Uterus (tissue), 4 donors: ENCODE data around the gene ANGPT4. TPM values are rescaled to one million over a fixed set of nuclear protein-coding genes. Genes with fewer than 3 reads are reported as not detected.

Source experiments
- DNase-seq, 2 donors: peaks; one replicate each; pipeline ENCODE4 v3.0.0-alpha.2; 2019 to 2020
- H3K27ac ChIP-seq, 2 donors: fragments of 200-600 bp; sonication (generic); 1 replicate in 1 of 2; 2 replicates in 1 of 2; pipeline ENCODE4 v1.5.1; 2016 to 2018
- H3K27me3 ChIP-seq, 2 donors: fragments of 200-600 bp; sonication (generic); one replicate each; pipeline ENCODE4 v1.5.1; 2018 to 2019; ENCODE audit warnings: control low read depth in 1 of 2
- H3K36me3 ChIP-seq, 2 donors: fragments of 200-600 bp; sonication (generic); one replicate each; pipeline ENCODE4 v1.5.1; 2019; ENCODE audit warnings: control low read depth in 1 of 2
- H3K4me1 ChIP-seq, 2 donors: fragments of 200-600 bp; sonication (generic); one replicate each; pipeline ENCODE4 v1.5.1; 2018 to 2019; ENCODE audit warnings: control low read depth in 1 of 2
- H3K4me3 ChIP-seq, 2 donors: fragments of 200-600 bp; sonication (generic); 1 replicate in 1 of 2; 2 replicates in 1 of 2; pipeline ENCODE4 v1.5.1; 2018 to 2019; ENCODE audit warnings: mild to moderate bottlenecking in 1 of 2
- H3K9me3 ChIP-seq, 2 donors: fragments of 200-600 bp; sonication (generic); one replicate each; pipeline ENCODE4 v1.5.1; 2019; ENCODE audit warnings: control low read depth in 1 of 2
- CTCF ChIP-seq, 4 experiments: fragments of 200-600 bp in 2 of 4; fragments of 450-650 bp in 2 of 4; sonication (generic) in 2 of 4; IDR thresholded peaks; one replicate each; pipeline ENCODE4 v1.5.1; 2016 to 2019; ENCODE audit warnings: antibody characterized with exemption in 4 of 4, mild to moderate bottlenecking in 2 of 4, moderate library complexity in 1 of 4
- POLR2A ChIP-seq, 2 donors: fragments of 450-650 bp; IDR thresholded peaks; one replicate each; pipeline ENCODE4 v1.6.1; 2016; ENCODE audit warnings: antibody characterized with exemption in 2 of 2, mild to moderate bottlenecking in 1 of 2, moderate library complexity in 1 of 2
- intact Hi-C: fragments of 100-400 bp; cut with DNase I; formaldehyde crosslinking; loops from one replicate; pipeline ENCODE4 v1.15.1; 2023; ENCODE audit warnings: low total_unique reads
- total RNA-seq, 4 donors: library from RNA; depleted of rRNA in 3 of 4; stranded (reverse); fragments of >200 nt in 3 of 4; gene quantifications; one replicate each; pipeline versions ENCODE4 v1.1.0 to v1.2.4, GENCODE V29; 2014 to 2023
- donor health status: DM: yes; HTN: yes; CAD: no.

Gene ANGPT4
- total RNA-seq, 4 donors from 2014 or later = 0.55 to 8.8 (median 3.8) TPM

- Histone ChIP-seq H3K4me3 (no peak overlapping the region), H3K4me1 (no peaks in the 10 kb centered on the region), H3K27me3 (no peaks in the 10 kb centered on the region), H3K9me3 (no peaks in the 10 kb centered on the region), H3K36me3 (no peaks in the 10 kb centered on the region), H3K27ac (no peak overlapping the region)
- TF ChIP-seq CTCF (IDR thresholded peaks at IDR 0.05) = no peak
- no peak for TF ChIP-seq POLR2A (IDR thresholded peaks at IDR 0.05)
- DNase-seq = no peak
- intact Hi-C loops = no loop called here
These were observed 89.3 kb downstream of the ANGPT4 start for GRCh38 chr20:826695-827323.

- intact Hi-C loops = no loop called here
- Histone ChIP-seq H3K4me3 (no peak overlapping the region), H3K9me3 (no peaks in the 10 kb centered on the region), H3K4me1 (no peaks in the 10 kb centered on the region), H3K36me3 (no peaks in the 10 kb centered on the region), H3K27me3 (no peaks in the 10 kb centered on the region), H3K27ac (no peak overlapping the region)
- no peak for TF ChIP-seq CTCF (IDR thresholded peaks at IDR 0.05)
- no peak for TF ChIP-seq POLR2A (IDR thresholded peaks at IDR 0.05)
- DNase-seq = no peak
These were observed 90.3 kb downstream of the ANGPT4 start for GRCh38 chr20:825710-826421.

GRCh38 chr20:824916-825315 lies 91.2 kb downstream of the ANGPT4 start:
- Histone ChIP-seq H3K4me3 (no peak overlapping the region), H3K36me3 (no peaks in the 10 kb centered on the region), H3K9me3 (no peaks in the 10 kb centered on the region), H3K27me3 (no peaks in the 10 kb centered on the region), H3K27ac (no peak overlapping the region), H3K4me1 (no peaks in the 10 kb centered on the region)
- TF ChIP-seq POLR2A (IDR thresholded peaks at IDR 0.05) (no peak), CTCF (IDR thresholded peaks at IDR 0.05) (no peak)
- no peak for DNase-seq
- intact Hi-C loops = no loop called here

GRCh38 chr20:824490-824889 lies 91.6 kb downstream of the ANGPT4 start:
- Histone ChIP-seq H3K4me1 (no peaks in the 10 kb centered on the region), H3K27me3 (no peaks in the 10 kb centered on the region), H3K9me3 (no peaks in the 10 kb centered on the region), H3K4me3 (no peak overlapping the region), H3K27ac (no peak overlapping the region), H3K36me3 (no peaks in the 10 kb centered on the region)
- no peak for DNase-seq
- intact Hi-C loops = no loop called here
- no peak for TF ChIP-seq CTCF (IDR thresholded peaks at IDR 0.05)
- TF ChIP-seq POLR2A (IDR thresholded peaks at IDR 0.05) = no peak

DNA sequence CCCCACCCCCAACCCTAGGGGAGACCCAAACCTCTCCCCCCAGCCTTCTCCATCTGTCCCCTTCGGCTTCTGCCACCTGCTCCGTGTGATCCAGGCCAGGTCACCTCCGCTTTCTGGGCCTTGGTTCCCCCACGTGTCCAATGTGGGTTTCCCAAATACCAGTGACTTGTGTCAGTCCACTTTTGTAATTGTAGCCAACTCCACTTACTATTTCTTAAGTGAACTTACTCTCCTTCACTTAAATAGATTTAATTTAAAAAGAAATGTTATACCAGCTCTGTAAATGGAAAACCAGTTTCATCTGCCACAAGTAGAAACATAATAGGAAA lies 92.6 kb downstream of the ANGPT4 start:
- TF ChIP-seq CTCF (IDR thresholded peaks at IDR 0.05) = no peak
- no peak for TF ChIP-seq POLR2A (IDR thresholded peaks at IDR 0.05)
- DNase-seq = no peak
- Histone ChIP-seq H3K4me1 (no peaks in the 10 kb centered on the region), H3K27ac (no peak overlapping the region), H3K36me3 (no peaks in the 10 kb centered on the region), H3K4me3 (no peak overlapping the region), H3K9me3 (no peaks in the 10 kb centered on the region), H3K27me3 (no peaks in the 10 kb centered on the region)
- intact Hi-C loops = no loop called here
